GM18909 (cell line): ENCODE results near the gene LGSN.
"Not testable (repeated sequence)": the region's sequence is repeated elsewhere in the genome, so short reads cannot be mapped to it uniquely, and the experiment has no call there.

Experiments used
- ATAC-seq: cut with Tn5 transposase; IDR thresholded peaks from one replicate; pipeline ENCODE4 v1.9.1; 2021; ENCODE audit warnings: mild to moderate bottlenecking; ENCODE audit not compliant: unreplicated experiment, poor library complexity

Gene LGSN, protein sequence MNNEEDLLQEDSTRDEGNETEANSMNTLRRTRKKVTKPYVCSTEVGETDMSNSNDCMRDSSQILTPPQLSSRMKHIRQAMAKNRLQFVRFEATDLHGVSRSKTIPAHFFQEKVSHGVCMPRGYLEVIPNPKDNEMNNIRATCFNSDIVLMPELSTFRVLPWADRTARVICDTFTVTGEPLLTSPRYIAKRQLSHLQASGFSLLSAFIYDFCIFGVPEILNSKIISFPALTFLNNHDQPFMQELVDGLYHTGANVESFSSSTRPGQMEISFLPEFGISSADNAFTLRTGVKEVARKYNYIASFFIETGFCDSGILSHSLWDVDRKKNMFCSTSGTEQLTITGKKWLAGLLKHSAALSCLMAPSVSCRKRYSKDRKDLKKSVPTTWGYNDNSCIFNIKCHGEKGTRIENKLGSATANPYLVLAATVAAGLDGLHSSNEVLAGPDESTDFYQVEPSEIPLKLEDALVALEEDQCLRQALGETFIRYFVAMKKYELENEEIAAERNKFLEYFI

DNA sequence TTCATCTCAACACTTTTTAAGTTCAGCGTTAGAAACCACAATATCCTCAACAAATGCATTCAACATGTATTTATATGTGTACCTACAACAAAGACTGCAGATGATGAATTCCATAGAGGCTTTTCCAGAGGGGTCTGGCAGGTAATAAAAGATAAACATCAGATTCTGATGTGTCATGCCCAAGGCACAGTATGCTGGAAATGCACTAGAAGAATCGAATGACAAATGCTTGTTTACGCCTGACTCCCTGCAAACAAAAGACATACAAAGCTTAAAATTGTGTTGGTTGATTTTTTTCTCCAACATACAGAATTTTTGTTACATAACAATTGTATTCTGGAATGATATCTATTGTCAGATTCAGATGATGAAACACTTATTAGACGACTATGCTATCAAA lies at the start of gene LGSN:
Gene LGSN (minus strand): TSS at position 45 of the 400 bp plus-strand sequence. CDS start 40 bp downstream, at position 5.
- ATAC-seq = no peak

DNA sequence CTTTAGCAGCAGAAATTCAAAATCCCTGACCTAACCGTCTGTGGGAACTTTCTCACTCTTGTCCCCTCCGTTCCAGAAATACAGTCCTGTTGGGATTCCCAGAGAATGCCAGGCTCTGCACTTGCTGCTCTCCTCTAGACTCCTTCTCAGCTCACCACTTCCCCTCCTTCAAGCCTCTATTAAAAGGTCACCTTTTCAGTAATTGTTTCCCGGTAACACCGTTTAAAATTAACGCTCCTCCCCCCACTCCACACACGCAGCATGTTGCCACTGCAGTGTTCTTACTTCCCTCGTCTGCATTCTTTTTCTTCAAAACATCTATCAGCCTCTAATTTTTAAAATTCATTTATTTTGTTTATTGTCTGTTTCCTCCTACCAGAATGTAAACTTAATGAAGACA lies 48.6 kb upstream of the LGSN start:
- ATAC-seq = no peak

DNA sequence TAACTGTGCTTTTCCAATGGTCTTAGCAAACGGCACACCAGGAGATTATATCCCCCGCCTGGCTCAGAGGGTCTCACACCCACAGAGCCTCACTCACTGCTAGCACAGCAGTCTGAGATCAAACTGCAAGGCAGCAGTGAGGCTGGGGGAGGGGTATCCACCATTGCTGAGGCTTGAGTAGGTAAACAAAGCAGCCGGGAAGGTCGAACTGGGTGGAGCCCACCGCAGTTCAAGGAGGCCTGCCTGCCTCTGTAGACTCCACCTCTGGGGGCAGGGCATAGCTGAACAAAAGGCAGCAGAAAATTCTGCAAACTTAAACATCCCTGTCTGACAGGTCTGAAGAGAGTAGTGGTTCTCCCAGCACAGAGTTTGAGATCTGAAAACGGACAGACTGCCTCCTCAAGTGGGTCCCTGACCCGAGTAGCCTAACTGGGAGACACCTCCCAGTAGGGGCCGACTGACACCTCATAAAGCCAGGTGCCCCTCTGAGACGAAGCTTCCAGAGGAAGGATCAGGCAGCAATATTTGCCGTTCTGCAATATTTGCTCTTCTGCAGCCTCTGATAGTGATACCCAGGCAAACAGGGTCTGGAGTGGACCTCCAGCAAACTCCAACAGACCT lies 42.8 kb upstream of the LGSN start:
- ATAC-seq = not testable (repeated sequence)

- not testable (repeated sequence) for ATAC-seq
Observed at GRCh38 chr6:63357384-63357783, 37.6 kb upstream of the LGSN start.

DNA sequence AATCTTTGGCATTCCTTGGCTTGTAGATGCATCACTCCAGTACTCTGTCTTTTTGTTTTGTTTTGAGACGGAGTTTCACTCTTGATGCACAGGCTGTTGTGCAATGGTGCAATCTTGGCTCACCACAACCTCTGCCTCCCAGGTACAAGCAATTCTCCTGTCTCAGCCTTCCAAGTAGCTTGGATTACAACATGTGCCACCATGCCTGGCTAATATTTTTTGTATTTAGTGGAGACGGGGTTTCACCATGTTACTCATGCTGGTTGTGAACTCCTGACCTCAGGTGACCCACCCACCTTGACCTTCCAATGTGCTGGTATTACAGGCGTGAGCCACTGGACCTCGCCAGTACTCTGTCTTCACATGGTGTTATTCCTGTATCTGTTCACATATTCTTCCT lies 35.8 kb upstream of the LGSN start:
- ATAC-seq = no peak

- no peak for ATAC-seq
Observed at GRCh38 chr6:63353286-63353630, 33.5 kb upstream of the LGSN start.

DNA sequence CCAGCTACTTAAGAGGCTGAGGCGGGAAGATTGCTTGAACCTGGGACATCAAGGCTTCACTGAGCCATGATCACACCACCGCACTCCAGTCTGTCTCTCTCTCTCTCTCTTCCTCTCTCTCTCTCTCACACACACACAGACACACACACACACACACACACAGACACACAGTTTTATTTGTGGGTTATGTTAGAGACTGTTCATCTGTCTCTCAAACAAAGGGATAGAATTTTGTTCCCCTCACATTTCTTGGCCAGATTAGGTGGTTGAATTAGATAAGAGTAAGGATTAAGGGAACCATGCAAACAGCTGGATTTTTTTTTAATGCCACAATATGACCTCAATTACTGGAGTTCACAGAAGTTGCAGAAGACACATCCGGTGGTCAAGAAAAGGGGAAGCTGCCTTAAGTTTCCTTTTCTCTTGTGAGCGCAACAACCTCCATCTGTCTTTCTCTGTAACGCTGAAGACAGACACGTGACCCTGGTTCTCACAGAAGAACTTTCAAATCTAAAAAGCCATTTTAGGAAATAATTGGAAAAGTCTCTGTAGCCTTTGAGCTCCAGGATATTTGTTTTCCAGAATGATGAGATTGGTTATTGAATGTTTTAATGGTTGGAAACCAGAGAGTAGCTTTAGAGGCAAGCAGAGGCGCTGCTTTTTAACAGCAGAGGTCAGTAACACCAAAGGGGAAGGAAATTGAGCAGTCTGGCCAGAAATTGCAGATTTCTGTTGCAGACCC lies 32.9 kb upstream of the LGSN start:
- ATAC-seq = peak; percentile 94

DNA sequence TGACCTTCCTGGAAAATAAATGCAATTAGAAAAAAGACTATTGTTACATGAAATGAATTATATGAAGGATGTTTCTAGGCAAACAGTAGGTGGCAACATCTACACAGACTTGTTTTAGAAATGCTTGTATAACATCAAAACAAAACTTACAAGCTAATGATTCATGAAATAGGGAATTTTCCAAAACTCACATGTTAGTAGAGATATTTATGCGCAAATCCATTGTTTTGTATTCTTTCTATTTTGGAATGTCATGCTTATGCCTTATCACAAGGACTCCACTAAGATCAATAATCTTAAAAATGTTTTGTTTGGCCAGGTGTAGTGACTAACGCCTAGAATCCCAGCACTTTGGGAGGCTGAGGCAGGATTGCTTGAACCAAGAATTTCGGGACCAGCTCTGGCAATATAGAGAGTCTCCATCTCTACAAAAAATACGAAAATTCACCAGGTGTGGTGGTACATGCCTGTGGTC lies 32.3 kb upstream of the LGSN start:
- ATAC-seq = peak; percentile 34

- no peak for ATAC-seq
Observed at GRCh38 chr6:63349401-63349800, 29.6 kb upstream of the LGSN start.

DNA sequence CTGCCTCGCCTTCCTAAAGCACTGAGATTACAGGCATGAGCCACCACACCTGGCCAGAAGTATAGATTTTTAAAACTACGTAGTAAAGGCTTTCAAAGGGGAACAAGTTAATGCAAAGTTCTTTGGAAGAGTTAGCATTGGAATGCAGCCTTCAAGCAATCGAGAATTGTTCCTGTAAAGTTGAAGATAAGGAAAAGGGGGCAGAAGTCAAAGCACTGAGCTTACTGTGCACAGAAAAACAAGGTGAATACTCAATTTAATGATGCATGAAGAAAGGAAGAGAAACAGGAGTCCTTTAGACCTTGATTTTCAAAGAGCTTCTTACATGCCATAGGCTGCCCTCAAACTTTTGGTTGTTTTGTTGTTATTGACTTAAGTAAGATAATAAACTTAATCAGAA lies 29.1 kb upstream of the LGSN start:
- no peak for ATAC-seq

DNA sequence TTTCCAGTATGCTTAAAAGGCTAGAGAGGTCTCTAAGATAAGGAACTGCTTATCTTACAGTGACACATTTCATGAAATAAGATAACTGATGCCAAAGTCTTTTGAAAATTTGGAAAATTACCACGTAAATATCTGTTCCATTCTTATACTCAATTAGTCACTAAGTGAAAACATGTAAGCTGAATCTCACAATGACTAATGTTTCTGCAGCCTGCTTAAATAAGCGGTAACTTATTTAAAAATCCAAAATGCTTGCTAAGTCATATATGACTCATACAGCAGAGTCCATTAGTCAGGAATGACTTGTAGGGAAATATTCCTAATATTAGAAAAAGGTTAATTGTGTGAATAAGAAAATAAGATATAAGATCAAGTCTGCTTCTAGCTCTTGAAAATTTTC lies 27.8 kb upstream of the LGSN start:
- peak; percentile 33 for ATAC-seq

GRCh38 chr6:63346217-63346835 lies 26.5 kb upstream of the LGSN start:
- no peak for ATAC-seq

DNA sequence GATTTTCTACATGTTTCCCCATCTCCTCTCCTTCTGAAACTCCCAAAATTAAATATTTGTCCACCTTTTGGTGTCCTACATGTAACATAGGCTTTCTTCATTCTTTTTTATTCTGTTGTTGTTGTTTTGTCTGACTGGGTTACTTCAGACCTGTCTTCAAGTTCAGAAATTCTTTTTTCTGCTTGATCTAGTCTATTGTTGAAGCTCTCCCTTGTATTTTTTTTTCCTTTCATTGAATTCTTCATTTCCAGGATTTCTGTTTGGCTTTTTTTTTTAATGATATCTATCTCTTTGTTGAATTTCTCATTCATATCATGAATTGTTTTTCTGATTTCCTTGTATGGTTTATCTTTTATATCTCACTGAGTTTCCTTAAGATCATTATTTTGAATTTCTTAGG lies 20.6 kb upstream of the LGSN start:
- no peak for ATAC-seq

DNA sequence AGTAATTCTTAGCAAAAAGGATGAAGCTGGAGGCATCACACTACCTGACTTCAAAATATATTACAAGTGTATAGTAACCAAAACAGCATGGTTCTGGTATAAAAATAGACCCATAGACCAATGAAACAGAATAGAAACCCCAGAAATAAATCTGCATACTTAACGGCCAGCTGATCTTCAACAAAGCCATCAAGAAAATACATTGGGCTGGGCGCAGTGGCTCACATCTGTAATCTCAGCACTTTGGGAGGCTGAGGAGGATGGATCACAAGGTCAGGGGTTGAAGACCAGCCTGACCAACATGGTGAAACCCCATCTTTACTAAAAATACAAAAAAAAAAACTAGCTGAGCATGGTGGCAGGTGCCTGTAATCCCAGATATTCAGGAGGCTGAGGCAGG lies 14.9 kb upstream of the LGSN start:
- not testable (repeated sequence) for ATAC-seq

GRCh38 chr6:63333440-63333839 lies 13.7 kb upstream of the LGSN start:
- ATAC-seq = no peak

GRCh38 chr6:63326630-63327029 lies 6.8 kb upstream of the LGSN start:
- not testable (repeated sequence) for ATAC-seq

DNA sequence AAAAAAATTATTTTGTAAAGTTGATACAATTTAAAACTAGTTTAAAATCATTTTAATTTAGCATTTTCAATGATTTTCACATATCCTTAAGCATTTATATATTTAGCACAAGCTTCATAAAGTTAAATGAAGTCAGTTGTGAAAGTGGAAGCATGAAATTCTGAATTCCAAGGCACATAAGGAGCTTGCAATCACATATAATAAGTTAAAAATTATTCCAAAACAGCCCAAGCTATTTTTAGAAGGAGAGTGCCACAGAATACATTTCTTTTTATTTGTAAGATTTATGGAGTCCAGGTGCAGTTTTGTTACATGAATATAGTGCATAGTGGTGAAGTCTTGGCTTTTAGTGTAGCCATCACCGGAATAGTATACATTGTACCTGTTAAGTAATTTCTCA lies 3.2 kb upstream of the LGSN start:
- ATAC-seq = no peak

GRCh38 chr6:63321821-63322220 lies 2.0 kb upstream of the LGSN start:
- ATAC-seq = no peak

GRCh38 chr6:63317641-63318040 lies 2.1 kb downstream of the LGSN start:
- no peak for ATAC-seq

- no peak for ATAC-seq
Observed at GRCh38 chr6:63316113-63316512, 3.7 kb downstream of the LGSN start.

GRCh38 chr6:63313111-63313510 lies 6.7 kb downstream of the LGSN start:
- ATAC-seq = no peak
